Effector memory CD8-positive, alpha-beta T cell (primary cell): Measurements from ENCODE around the gene ITGB8.

Experiments
- ATAC-seq: fragments of 150-1000 bp; cut with Tn5 transposase; replicated peaks from 2 replicates; pipeline ENCODE4 v1.10.0; 2021; ENCODE audit warnings: mild to moderate bottlenecking, moderate library complexity
- DNase-seq, 3 experiments: peaks; one replicate each; pipeline ENCODE4 v3.0.0; 2021
- H3K27ac Mint-ChIP-seq, 2 donors: one replicate each; pipeline ENCODE4 v1.8.0; 2022; ENCODE audit warnings: mild to moderate bottlenecking in 2 of 2, mixed read lengths in 2 of 2, moderate library complexity in 2 of 2
- H3K27me3 Mint-ChIP-seq, 2 donors: one replicate each; pipeline ENCODE4 v1.8.0; 2022; ENCODE audit warnings: mixed read lengths in 2 of 2
- H3K36me3 Mint-ChIP-seq: one replicate; pipeline ENCODE4 v1.8.0; 2022; ENCODE audit warnings: mild to moderate bottlenecking, moderate library complexity, mixed read lengths; ENCODE audit not compliant: insufficient read depth
- H3K4me1 Mint-ChIP-seq, 2 donors: one replicate each; pipeline ENCODE4 v1.8.0; 2022; ENCODE audit warnings: low read depth in 2 of 2, mixed read lengths in 2 of 2
- H3K4me3 Mint-ChIP-seq, 2 donors: one replicate each; pipeline ENCODE4 v1.8.0; 2022; ENCODE audit warnings: mild to moderate bottlenecking in 2 of 2, mixed read lengths in 2 of 2, moderate library complexity in 2 of 2
- H3K9me3 Mint-ChIP-seq, 2 donors: one replicate each; pipeline ENCODE4 v1.8.0; 2022; ENCODE audit warnings: mixed read lengths in 2 of 2

ITGB8 gene

DNA sequence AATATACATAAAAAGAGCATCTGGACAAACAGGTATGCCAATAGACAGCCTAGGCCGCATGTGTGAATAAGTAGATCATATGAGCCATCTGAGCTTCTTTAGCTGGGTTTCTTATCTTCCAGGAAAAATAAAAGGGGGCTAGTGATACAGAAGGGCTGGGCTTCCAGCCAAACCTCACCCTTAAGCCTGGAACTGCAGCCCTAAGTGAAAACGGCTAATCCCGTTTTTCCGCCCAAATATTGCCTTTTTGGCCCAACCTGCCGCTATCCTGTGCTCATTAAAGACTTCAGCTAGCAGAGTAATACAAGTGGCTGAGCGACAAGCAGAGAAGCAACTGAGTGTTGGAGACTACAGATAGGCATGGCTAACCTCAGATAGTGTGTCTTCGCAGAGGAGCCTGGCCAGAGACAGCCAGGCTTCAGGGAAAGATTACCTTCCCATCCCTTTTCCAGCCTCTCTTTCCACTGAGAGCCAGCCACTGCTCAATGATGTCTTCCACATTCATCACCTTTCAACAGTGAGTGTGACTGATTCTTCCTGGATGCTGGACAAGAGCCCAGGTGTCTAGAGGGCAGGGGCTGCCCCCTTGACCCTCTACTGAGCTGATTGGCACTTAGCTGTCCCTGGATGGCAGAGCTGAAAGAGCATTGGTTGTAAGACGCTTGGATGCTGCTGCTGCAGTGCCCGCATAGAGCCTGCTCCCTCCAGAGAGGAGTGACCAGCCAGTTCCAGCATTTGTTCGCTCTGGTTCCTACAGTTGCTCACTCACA lies 108.9 kb downstream of the ITGB8 start:
- H3K36me3 Mint-ChIP-seq = no peaks in the 10 kb centered on the region
- no peak for ATAC-seq
- no peak overlapping the region for H3K27ac Mint-ChIP-seq
- H3K4me3 Mint-ChIP-seq = no peak overlapping the region
- H3K4me1 Mint-ChIP-seq = no peaks in the 10 kb centered on the region
- no peaks in the 10 kb centered on the region for H3K27me3 Mint-ChIP-seq
- no peak for DNase-seq
- H3K9me3 Mint-ChIP-seq = peaks cover 0 to 3% of the 10 kb centered on the region in 2 donors

DNA sequence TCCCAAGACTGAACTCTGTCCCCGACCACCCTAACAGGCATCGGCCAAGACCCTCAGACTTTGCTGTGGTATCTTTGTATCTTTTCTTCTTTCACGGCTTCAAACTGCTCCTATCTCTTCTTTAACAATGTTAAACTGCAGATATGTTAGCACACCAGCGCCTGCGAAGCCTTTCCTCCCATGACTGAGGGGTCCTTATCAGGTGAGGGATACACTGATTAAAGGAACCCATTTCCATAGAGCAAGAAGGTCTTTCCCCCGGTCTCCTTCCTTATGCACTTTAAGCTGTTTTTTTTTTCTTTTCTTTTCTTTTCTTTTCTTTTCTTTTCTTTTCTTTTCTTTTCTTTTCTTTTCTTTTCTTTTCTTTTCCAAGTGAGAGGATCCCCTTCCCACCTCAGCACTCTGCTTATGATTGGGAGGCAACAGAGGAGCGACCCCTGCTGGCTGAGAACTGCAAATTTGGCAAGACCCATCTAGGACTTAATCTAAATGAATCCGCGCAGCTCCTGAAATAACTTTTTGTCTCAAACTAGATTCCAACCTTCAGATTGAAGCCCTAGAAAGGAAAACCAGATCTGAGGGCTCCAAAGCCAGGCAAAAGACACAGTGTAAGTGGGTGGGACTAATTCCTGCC lies 109.9 kb downstream of the ITGB8 start:
- Mint-ChIP-seq H3K4me1 (no peaks in the 10 kb centered on the region), H3K9me3 (peaks cover 0 to 6% of the 10 kb centered on the region in 2 donors), H3K36me3 (no peaks in the 10 kb centered on the region), H3K27ac (no peak overlapping the region), H3K27me3 (no peaks in the 10 kb centered on the region), H3K4me3 (no peak overlapping the region)
- DNase-seq (no peak), ATAC-seq (no peak)

DNA sequence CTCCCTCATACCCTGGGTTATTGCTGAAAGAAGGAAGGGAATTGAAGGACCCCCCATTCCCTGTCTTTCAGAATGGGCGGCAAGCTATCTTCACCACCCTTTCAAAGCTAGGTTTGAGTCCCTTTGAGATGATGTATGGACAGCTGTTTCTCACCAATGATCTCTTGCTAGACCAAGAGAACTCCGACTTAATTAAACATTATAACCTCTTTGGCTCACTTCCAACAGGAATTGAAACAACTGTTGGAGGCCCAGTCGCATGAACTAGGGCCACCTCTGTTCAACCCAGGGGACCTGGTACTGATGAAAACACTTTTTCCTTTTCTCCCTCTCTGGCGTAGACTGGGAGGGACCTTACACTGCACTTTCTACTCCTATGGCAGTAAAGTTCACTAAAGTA lies 110.6 kb downstream of the ITGB8 start:
- no peak for ATAC-seq
- H3K9me3 Mint-ChIP-seq = peaks cover 0 to 9% of the 10 kb centered on the region in 2 donors
- no peak overlapping the region for H3K27ac Mint-ChIP-seq
- no peaks in the 10 kb centered on the region for H3K36me3 Mint-ChIP-seq
- no peak overlapping the region for H3K4me3 Mint-ChIP-seq
- no peaks in the 10 kb centered on the region for H3K4me1 Mint-ChIP-seq
- no peaks in the 10 kb centered on the region for H3K27me3 Mint-ChIP-seq
- no peak for DNase-seq

DNA sequence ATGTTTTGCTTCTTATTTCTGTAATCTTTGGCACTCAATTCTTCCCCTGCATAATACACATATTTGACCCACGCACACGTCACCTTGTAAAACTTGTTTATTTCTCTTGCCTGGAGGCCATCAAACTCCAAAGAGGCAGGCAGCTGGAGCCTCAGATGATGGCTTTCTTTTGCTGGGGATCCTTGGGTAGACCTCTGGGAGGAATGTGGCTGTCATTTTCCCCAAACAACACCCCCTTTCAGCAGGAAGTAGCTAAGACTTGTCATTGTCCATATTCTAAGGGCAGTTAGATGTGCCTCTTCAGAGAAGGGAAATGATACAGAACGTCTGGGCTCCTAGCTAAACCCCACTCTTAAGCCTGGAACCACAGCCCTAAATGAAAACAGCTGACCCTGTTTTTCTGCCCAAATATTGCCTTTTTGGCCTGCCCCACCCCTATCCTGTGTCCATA lies 111.3 kb downstream of the ITGB8 start:
- peaks cover 0 to 9% of the 10 kb centered on the region in 2 donors for H3K9me3 Mint-ChIP-seq
- no peak overlapping the region for H3K4me3 Mint-ChIP-seq
- H3K36me3 Mint-ChIP-seq = no peaks in the 10 kb centered on the region
- DNase-seq (no peak), ATAC-seq (no peak)
- H3K27me3 Mint-ChIP-seq = no peaks in the 10 kb centered on the region
- H3K27ac Mint-ChIP-seq = no peak overlapping the region
- H3K4me1 Mint-ChIP-seq = no peaks in the 10 kb centered on the region

DNA sequence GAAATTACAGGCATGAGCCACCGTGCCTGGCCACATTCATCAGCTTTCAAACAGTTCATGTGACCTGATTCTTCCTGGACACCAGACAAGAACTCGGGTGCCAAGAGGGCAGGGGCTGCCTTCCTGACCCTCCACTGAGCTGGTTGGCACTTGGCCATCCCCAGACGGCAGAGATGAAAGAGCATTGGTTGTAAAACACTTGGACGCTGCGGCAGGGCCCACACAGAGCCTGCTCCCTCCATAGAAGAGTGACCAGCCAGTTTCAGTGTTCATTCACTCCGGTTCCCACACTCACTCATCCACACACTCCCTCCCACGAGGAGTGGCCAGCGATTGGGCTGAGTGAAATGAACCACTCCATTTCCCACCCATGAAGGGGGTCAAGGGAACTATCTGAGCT lies 112.3 kb downstream of the ITGB8 start:
- H3K4me3 Mint-ChIP-seq = no peak overlapping the region

DNA sequence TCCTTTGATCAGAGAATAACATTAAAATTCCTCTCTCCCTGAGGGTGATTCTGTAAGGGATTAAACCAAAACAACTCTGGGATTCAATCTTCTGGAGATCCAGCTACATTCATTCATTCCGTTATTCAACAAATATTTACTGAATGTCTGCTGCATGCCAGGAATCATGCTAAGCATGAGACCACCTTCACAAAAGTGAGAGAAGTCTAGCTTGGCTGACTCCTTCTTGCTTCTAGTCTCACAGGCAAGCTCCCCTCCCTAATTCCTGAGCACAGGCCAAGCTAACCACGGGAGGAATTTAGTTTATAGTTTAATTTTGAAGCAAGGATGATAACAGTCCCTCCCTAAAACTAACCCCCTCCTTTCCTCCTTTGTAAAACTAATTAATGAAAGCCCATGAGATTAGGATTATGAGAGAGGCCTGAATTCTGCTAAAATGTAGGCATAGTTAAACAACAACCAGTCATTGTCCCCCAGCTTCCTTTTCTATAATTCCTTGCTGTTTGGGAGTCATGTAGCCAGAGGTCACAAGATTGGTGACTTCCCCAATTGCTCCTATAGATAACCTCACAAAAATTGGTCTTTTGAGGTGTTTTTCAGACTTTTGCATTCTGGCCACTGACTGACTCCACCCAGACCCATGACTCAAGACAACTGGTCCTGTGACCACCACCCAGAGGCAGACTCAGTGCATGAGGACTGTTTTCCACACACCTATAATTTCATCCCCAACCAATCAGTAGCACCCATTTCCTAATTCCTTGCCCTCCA lies 113.5 kb downstream of the ITGB8 start:
- H3K9me3 Mint-ChIP-seq = peaks cover 0 to 9% of the 10 kb centered on the region in 2 donors
- no peaks in the 10 kb centered on the region for H3K36me3 Mint-ChIP-seq
- H3K4me1 Mint-ChIP-seq = no peaks in the 10 kb centered on the region
- H3K27me3 Mint-ChIP-seq = no peaks in the 10 kb centered on the region
- DNase-seq = no peak
- no peak overlapping the region for H3K27ac Mint-ChIP-seq
- no peak overlapping the region for H3K4me3 Mint-ChIP-seq
- ATAC-seq = no peak

More for the DNA sequence above, 112.3 kb downstream of the ITGB8 start:
- Mint-ChIP-seq H3K36me3 (no peaks in the 10 kb centered on the region), H3K27ac (no peak overlapping the region), H3K9me3 (peaks cover 0 to 9% of the 10 kb centered on the region in 2 donors), H3K4me1 (no peaks in the 10 kb centered on the region), H3K27me3 (no peaks in the 10 kb centered on the region)
- no peak for DNase-seq
- ATAC-seq = no peak

DNA sequence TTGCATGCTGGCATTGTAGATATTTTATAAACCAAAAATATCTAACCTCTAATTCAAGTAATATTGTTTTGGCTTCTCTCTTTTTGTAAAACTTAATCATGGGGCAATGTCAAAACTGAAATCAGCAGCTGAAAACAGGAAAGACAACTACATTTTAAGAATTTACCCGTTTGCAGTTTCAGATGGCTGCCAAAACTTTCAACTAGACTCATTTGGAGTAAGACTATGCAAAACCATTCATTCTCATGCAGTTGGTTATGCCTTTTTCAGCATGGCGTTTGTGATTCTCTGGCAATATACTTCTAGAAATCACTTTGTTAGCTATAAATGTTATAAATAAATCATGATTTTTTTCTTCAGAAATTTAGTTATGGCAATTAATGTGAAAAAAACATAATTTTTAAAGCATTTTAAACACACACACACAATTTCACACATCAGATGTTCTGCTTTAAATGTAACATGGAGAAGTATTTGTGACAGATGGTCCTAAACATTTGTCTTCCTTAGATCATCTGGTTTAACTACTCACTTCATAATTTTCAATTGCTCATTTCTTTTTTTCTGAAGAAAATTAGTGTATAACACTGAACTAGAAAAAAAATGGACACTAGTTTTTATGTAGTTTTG lies 116.4 kb downstream of the ITGB8 start:
- H3K36me3 Mint-ChIP-seq = no peaks in the 10 kb centered on the region
- ATAC-seq (no peak), DNase-seq (no peak)
- H3K27me3 Mint-ChIP-seq = no peaks in the 10 kb centered on the region
- H3K4me1 Mint-ChIP-seq = no peaks in the 10 kb centered on the region
- H3K9me3 Mint-ChIP-seq = peaks cover 0 to 6% of the 10 kb centered on the region in 2 donors
- no peak overlapping the region for H3K27ac Mint-ChIP-seq
- H3K4me3 Mint-ChIP-seq = no peak overlapping the region

DNA sequence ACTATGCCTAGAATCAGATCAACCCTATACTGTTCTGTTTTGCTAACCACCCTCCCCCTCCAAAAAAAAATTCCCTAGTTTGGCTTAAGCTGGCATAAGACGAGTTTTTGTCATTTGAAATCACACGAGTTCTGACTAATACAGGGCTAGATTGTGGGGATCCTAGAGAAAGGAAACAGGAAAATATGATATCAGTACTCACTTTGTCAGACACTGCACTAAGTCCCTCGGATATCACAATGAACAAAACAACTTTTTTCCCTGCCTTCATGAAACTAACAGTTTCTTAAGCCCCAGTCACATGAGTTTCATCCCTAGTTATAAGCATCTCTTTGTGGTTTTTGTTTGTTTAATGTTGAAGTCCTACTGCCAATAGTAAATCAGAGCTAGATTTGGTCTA lies 118.5 kb downstream of the ITGB8 start:
- Mint-ChIP-seq H3K27me3 (no peaks in the 10 kb centered on the region), H3K9me3 (peaks cover 0 to 6% of the 10 kb centered on the region in 2 donors), H3K4me3 (no peak overlapping the region), H3K27ac (no peak overlapping the region), H3K4me1 (no peaks in the 10 kb centered on the region), H3K36me3 (no peaks in the 10 kb centered on the region)
- DNase-seq (no peak), ATAC-seq (no peak)

DNA sequence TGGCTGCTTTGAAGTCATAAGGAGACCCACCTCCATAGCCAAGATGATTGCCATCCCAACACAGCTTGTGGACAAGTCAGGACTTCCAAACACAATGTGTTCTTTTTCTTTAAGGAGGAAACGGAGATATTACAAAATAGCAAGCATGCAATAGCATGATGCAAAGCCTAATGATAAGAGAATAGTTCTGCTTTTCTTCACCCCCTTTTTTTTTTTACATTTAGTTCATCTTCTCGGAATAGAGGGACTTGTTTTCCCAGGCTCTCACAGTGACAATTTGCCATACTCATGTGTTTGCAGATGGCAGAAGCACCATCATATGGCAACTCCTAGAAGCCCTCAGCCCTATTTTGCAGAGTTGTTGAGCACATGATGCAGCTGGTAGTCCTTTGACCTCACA lies 119.8 kb downstream of the ITGB8 start:
- Mint-ChIP-seq H3K4me1 (no peaks in the 10 kb centered on the region), H3K27ac (no peak overlapping the region), H3K36me3 (no peaks in the 10 kb centered on the region), H3K4me3 (no peak overlapping the region), H3K27me3 (no peaks in the 10 kb centered on the region), H3K9me3 (peaks cover 0 to 3% of the 10 kb centered on the region in 2 donors)
- DNase-seq (no peak), ATAC-seq (no peak)

DNA sequence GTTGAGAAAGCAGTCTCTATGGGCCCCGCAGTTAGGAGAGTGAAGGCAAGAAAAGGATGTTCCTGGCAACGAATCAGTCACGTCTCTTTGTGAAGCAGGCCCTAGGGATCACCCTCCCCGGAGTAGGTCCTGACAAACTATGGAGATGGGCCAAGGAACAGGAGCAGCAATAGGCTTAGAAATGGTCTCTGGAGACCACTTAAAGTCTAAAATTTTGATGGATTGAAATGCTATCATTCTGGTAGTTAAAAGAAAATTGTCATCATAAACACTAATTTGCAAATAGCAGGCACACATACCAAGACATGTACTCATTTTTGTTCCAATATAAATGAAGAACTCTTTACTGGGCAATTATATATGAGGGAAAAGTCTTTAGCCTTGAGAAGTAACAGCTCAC lies 123.5 kb downstream of the ITGB8 start:
- Mint-ChIP-seq H3K9me3 (no peaks in the 10 kb centered on the region), H3K27ac (no peak overlapping the region), H3K4me3 (no peak overlapping the region), H3K4me1 (no peaks in the 10 kb centered on the region), H3K36me3 (no peaks in the 10 kb centered on the region), H3K27me3 (no peaks in the 10 kb centered on the region)
- no peak for DNase-seq
- no peak for ATAC-seq

DNA sequence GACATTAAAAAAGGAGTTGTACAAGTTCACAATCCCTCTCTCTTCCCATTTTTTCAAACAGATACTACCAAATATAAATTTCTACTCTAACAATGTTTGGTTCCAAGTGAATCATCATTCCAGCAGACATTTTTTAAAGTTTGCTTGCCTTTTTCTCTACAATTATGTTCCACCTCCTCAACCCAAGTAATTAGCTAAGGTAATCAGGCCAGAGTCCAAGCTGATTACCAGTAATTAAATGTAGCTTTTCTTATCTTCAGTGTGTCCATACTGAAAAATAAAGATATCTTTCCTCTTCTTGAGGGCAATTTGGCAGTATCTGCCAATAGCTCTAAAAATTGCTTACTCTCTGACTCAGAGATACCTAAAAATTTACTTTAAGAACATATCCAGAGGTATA lies 126.0 kb downstream of the ITGB8 start:
- DNase-seq = no peak
- H3K9me3 Mint-ChIP-seq = no peaks in the 10 kb centered on the region
- no peaks in the 10 kb centered on the region for H3K27me3 Mint-ChIP-seq
- H3K4me3 Mint-ChIP-seq = no peak overlapping the region
- no peaks in the 10 kb centered on the region for H3K4me1 Mint-ChIP-seq
- H3K27ac Mint-ChIP-seq = no peak overlapping the region
- no peak for ATAC-seq
- H3K36me3 Mint-ChIP-seq = no peaks in the 10 kb centered on the region

DNA sequence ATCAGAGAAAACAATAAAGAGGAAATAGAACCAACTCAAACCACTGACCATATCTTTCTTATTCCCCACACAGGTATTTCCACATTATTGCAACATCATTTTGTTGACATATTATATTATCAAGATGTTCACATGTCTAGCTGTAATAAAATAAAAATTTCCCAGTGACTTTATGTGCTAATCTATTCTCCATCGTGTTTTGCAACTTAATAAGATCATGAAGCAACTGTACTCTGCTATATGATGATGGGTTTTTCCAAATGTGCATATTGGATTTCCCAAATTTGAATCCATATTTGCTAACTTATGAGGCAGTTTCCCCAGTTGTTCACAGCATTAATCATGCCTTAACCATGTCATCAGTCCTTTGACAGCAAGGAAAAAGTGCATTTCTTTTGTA lies 127.8 kb downstream of the ITGB8 start:
- H3K4me3 Mint-ChIP-seq = no peak overlapping the region
- peaks cover 0 to 2% of the 10 kb centered on the region in 2 donors for H3K9me3 Mint-ChIP-seq
- H3K27me3 Mint-ChIP-seq = no peaks in the 10 kb centered on the region
- ATAC-seq = no peak
- no peaks in the 10 kb centered on the region for H3K36me3 Mint-ChIP-seq
- DNase-seq = no peak
- H3K4me1 Mint-ChIP-seq = no peaks in the 10 kb centered on the region
- no peak overlapping the region for H3K27ac Mint-ChIP-seq

DNA sequence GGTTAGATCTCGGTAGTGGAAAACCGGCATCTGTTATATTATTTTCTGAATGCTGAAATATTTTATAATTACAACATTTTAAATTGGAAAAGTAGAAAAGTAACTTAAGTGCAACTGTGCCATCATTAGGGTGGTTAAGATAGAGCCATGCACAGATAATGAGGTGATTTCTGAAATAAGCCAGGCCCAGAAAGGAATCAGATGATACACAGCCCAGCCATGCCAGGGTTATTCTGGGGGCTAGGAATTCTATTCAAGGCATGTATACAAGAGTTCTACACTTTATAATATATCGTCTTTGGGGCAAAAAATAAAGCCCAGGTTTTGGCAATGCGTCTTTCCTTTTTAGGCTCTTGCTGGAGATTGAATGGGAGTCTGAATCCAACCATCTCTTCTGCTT lies 128.7 kb downstream of the ITGB8 start:
- no peak for ATAC-seq
- no peaks in the 10 kb centered on the region for H3K4me1 Mint-ChIP-seq
- H3K36me3 Mint-ChIP-seq = no peaks in the 10 kb centered on the region
- H3K9me3 Mint-ChIP-seq = peaks cover 0 to 2% of the 10 kb centered on the region in 2 donors
- no peaks in the 10 kb centered on the region for H3K27me3 Mint-ChIP-seq
- no peak overlapping the region for H3K27ac Mint-ChIP-seq
- no peak overlapping the region for H3K4me3 Mint-ChIP-seq
- DNase-seq = no peak
